ENCODE measurements around the gene AOC3. TPM values are rescaled to one million over a fixed set of nuclear protein-coding genes. Genes with fewer than 3 reads are reported as not detected.

AOC3 gene
- total and polyA plus RNA-seq, 2 of the 13 experiments (the other 11 are each of a cell fraction or from before 2014, with no cell fraction given) = 8.7 to 51.7 TPM

GRCh38 chr17:42891539-42892152 is 40.6 kb downstream of the AOC3 start (continued):
- TF ChIP-seq RERE (CRISPR knock-in tag; IDR thresholded peaks at IDR 0.05; ENCODE audit: low read depth) (no peak), CBX1 (IDR thresholded peaks at IDR 0.05; ENCODE audit: low read depth) (no peak), ZNF589 (CRISPR knock-in tag; conservative IDR thresholded peaks at IDR 0.05) (no peak), ZNF34 (CRISPR knock-in tag; IDR thresholded peaks at IDR 0.05; ENCODE audit: borderline replicate concordance) (no peak), PCBP1 (IDR thresholded peaks at IDR 0.05; ENCODE audit: borderline replicate concordance, low read depth, low read length) (no peak), ZNF564 (CRISPR knock-in tag; IDR thresholded peaks at IDR 0.05) (no peak), RARG (CRISPR knock-in tag; IDR thresholded peaks at IDR 0.05; ENCODE audit: low read depth) (no peak), NFKB2 (CRISPR knock-in tag; IDR thresholded peaks at IDR 0.05; ENCODE audit: borderline replicate concordance) (no peak), HIC2 (CRISPR knock-in tag; IDR thresholded peaks at IDR 0.05; ENCODE audit: low read depth) (no peak), JUNB (CRISPR knock-in tag; IDR thresholded peaks at IDR 0.05; ENCODE audit: borderline replicate concordance) (no peak), AHR (CRISPR knock-in tag; IDR thresholded peaks at IDR 0.05) (no peak; the same call in 1 of the 2 replicates), SMC3 (IDR thresholded peaks at IDR 0.05; ENCODE audit: low read length) (0 out of 2 replicates have a peak, but pooled peaks have one; percentile 6), ZNF572 (CRISPR knock-in tag; IDR thresholded peaks at IDR 0.05) (no peak), ZFP1 (CRISPR knock-in tag; IDR thresholded peaks at IDR 0.05) (no peak), ZFP36 (IDR thresholded peaks at IDR 0.05; ENCODE audit: borderline replicate concordance, low read depth, low read length, partially characterized antibody) (no peak), ZNF143 (CRISPR knock-in tag; IDR thresholded peaks at IDR 0.05) (no peak), NCOA5 (CRISPR knock-in tag; IDR thresholded peaks at IDR 0.05) (no peak), ZSCAN30 (CRISPR knock-in tag; IDR thresholded peaks at IDR 0.05) (no peak), NFIB (CRISPR knock-in tag; IDR thresholded peaks at IDR 0.05; ENCODE audit: borderline replicate concordance) (no peak), ZNF577 (CRISPR knock-in tag; IDR thresholded peaks at IDR 0.05; ENCODE audit: borderline replicate concordance, low read depth) (no peak), BATF2 (CRISPR knock-in tag; IDR thresholded peaks at IDR 0.05) (no peak)
- TF ChIP-seq, protein P1, sequence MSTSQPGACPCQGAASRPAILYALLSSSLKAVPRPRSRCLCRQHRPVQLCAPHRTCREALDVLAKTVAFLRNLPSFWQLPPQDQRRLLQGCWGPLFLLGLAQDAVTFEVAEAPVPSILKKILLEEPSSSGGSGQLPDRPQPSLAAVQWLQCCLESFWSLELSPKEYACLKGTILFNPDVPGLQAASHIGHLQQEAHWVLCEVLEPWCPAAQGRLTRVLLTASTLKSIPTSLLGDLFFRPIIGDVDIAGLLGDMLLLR (CRISPR knock-in tag; IDR thresholded peaks at IDR 0.05) = no peak
- TF ChIP-seq, protein P2, sequence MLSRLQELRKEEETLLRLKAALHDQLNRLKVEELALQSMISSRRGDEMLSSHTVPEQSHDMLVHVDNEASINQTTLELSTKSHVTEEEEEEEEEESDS (CRISPR knock-in tag; IDR thresholded peaks at IDR 0.05; ENCODE audit: borderline replicate concordance) = no peak

Data from HepG2 (cell line).